GM19238 (cell line): ENCODE data around the gene AGO3.
A peak's percentile ranks its signal among the peaks of the same experiment; 100 is the strongest.

ENCODE experiments used
- DNase-seq: peaks from one replicate; pipeline ENCODE4 v3.0.0; 2011; ENCODE audit warnings: low spot score; ENCODE audit not compliant: insufficient read length

AGO3 gene

DNA sequence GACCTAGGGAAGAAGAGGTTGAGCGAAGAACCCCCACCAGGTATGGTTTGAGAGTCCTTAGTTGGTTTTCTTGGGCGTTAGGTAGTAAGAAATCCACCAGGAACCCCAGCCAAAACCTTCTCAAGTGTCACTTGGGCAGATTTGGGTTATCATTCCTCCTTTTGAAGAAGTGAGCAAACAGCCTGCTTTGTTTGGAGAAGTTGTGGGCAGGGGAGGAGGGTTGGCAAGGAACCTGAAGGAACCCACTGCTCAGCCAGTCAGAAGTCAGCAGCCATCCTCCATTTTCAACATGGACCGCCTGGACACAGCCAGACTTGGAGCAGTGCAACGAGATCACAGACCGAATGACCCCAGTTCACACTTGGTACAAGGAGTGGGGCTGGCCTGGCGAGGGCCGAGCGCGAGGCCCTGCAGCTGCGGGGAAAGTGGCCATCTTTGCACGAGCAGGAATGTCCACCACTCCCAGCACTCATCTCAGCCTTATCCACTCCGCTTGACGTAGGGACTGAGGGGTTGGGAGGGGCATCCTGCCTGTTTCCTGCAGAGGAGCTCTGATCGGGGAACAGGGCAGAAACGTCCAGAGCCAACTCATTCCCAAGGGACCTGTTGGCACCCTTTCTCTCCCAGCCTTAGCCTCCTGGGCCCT is 165.0 kb downstream of the AGO3 start:
- DNase-seq: no peak

DNA sequence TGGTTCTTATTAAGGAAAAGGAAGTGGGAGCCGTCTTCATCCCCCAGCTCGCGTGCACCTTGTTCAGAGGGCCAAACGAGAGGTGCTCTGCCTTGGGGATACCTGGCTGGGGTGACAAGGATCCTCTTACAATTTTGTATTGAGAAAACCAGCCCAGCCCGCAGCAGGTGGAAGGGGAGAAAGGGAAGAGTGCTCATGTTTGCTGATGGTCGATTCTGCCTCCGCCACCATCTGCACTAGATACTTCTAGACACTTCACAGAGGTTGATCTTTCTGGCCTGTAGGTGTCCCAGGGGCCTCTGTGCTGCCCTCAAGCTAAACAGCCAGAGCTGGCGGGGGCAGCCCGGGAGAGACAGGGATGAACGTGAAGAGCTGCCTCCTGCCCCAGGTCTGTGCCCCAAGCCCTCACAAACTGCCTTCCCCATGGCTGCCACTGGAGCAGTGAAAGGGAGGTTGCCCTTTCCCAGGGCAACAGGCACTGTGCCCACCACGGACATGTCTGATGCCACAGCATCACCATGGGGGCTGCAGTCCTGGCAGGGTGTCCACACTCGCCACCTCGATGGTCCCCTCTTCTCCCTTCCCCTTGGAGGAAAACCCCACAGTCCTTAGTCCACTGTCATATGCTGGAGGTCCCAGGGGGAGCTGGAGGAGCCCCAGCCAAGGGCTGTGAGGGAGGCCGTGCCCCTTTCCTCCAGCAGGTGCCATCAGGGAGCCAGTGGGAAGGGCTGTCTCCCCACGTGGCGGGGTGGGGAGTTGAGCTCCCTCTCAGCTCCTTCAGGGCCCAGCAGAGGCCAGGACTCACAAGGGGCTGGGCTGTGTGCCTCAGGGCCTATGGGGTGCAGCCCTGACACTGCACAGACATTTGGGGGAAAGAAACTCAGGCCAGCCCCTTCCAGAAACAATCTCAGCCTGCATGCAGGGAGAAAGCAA is 165.9 kb downstream of the AGO3 start:
- DNase-seq: no peak

DNA sequence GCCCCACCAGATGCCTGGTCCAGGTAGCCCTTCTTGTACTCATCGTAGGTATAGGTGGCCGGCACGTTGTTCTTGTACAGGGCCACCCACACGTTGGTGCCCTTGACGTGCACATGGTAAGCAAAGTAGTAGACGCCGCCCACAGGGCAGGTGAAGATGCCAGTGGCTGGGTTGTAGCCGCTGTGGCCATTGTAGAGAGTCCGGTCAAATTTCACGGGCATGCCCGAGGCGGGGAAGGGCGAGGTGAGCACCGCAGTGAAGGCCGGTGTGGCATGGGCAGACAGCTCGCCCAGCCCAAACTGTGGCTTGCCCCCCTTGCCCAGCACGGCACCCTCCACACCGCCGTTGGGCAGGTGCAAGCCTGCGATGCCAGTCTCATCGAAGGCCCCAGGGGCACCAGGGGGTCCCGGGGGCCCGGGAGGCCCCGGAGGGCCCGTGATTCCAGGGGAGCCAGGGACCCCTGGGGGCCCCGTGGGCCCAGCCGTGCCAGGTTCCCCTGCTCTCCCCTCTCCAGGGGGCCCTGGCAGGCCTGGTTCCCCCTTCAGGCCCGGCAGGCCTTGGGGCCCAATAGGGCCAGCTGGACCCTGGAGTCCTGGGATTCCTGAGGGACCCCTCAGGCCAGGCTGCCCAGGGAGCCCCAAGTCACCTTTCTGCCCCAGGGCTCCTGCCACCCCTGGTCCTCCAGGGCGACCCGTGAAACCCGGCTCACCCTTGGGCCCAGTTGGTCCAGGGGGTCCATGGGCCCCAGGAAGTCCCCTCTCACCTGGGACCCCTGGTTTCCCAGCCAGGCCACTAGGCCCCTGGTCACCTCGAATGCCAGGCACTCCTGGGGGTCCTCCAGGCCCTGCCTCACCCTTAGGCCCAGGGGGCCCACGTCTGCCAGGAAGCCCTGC is 167.0 kb downstream of the AGO3 start:
- no peak for DNase-seq

DNA sequence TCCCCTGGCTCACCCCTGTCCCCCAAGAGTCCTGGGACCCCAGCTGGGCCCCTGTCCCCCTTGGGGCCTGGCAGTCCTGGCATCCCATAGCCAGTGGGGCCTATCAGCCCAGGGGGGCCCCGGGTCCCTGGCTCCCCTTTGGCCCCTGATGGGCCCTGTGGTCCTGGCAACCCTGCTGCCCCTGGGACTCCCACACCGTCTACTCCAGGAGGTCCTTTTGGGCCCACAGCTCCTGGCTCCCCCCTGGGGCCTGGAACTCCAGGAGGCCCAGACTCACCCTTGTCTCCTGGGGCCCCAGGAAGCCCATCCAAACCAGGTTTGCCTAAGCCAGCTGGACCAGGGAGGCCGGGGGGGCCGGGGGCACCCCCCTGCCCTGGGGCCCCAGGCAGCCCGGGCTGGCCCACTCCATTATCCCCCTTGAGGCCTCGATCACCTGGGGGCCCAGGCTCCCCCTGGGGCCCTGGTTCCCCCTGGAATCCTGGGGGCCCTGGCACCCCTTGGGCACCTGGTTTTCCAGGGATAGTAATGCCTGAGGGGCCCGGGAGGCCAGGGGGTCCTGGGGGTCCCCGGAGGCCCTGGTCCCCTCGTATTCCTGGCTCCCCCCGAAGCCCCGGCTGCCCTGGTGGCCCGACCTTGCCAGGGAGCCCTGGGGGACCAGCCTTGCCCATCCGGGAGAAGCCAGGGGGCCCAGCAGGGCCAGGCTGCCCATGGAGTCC is 167.9 kb downstream of the AGO3 start:
- no peak for DNase-seq

DNA sequence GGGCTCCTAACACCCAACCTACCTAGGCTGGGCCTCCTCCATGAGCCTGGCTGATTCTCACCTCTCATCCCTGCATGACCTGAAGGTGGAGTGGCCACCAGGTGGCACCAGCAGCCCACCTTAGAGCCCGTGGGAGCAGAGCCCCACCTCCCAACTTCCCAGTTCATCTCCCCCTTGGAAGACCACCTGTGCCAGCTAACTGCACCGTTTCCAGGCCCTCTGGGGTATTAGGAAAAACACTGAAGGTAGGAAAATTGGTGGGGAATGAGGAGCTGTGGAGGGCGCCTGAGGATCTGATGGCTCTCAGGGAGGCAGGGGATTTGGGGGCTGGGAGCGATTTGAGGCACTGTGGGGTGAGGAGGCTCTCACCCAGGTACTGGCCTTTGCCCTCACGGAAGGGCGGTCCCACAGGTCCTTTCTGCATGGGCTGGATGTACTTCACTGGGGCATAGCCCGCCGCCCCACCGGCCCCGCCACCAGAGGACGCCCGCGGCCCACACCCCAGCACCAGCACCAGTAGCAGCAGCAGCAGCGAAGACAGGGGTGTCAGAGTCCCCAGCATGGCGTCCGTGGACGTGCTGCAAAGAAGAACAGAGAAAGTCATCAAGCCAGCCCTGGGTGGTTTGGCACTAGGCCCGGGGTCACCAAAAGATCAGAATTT is 168.9 kb downstream of the AGO3 start:
- DNase-seq: peak; percentile 78

- no peak for DNase-seq
Measured at GRCh38 chr1:36100376-36100775, 169.5 kb downstream of the AGO3 start.

GRCh38 chr1:36101546-36101945 is 170.6 kb downstream of the AGO3 start:
- DNase-seq: no peak

DNA sequence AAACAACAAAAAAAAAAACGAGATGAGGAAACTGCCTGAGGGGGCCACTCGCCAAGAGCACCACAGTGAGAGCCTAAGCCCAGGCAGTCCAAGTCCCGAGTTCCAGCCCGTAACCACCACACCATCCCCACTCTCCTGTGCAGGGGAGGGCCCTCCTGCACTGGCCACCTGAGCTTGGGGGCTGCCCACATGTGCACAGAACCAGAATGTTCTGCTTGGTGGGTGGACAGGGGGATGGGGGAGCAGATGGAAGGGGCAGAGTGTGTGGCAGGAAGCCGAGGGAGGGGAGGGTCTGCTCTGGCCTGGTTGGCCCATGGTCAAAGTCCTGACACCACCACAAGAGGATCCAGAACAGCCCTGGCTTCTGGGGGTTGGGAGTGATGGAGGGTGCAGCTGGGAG is 175.4 kb downstream of the AGO3 start:
- DNase-seq: no peak

DNA sequence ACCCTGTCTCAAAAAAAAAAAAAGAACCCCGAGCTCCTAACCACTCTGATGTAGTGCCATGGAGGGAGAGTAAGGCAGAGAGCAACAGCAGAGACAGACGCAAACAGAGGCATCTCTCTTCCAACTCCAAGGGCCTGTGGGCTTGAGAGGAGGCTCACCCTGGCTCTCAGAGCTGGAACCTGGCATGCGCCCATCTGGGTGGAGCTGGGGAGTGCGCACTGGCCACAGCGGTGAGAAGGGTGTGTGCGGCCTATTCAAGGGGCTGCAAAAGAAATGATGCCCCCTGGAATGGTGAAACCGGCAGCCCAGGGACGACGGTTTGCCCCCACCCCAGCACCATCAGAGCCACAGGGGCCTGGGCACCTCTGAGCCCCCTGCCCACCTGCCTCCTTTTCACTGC is 176.5 kb downstream of the AGO3 start:
- no peak for DNase-seq

DNA sequence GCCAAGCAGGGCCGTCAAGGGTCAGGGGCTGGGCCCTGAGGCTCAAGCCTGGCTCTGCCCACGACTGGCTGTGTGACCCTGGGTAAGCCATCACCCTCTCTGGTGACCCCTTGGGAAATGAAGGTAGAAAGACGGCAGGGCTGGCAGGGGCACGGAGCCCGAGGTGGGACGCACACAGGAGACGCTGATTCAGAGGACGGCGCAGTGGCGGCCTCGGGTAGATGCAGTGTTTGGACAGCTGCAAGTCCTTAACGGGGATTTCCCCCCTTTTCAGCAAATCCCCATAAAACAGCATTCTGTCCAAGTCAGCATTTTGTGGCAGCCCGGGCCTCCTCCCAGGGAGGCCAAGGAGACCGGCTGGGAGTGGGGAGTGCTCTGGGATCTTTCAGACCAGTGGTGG is 177.4 kb downstream of the AGO3 start:
- DNase-seq: no peak

GRCh38 chr1:36109041-36109679 is 178.3 kb downstream of the AGO3 start:
- no peak for DNase-seq

- no peak for DNase-seq
Measured at GRCh38 chr1:36111151-36111550, 180.2 kb downstream of the AGO3 start.

- no peak for DNase-seq
Measured at GRCh38 chr1:36112823-36113222, 181.9 kb downstream of the AGO3 start.

- no peak for DNase-seq
Measured at GRCh38 chr1:36114371-36114770, 183.5 kb downstream of the AGO3 start.

GRCh38 chr1:36115200-36115669 is 184.3 kb downstream of the AGO3 start:
- DNase-seq: no peak

DNA sequence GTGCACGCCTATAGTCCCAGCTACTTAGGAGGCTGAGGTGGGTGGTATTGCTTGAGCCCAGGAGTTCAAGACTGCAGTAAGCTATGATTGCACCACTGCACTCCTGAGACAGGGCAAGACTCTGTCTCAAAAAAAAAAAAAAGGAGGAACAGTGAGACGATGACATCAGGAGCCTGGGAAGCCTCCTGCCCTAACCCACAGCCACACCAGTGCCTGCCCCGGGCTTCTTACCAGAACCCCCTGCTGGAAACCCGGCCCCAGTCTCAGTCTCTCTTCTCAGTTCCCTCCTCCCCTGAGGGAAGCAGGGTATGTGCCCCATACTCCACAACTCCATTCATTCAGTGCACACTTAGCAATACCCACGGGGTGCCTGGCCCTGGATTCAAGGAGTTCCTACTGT is 185.0 kb downstream of the AGO3 start:
- no peak for DNase-seq

- no peak for DNase-seq
Measured at GRCh38 chr1:36116901-36117300, 186.0 kb downstream of the AGO3 start.

- no peak for DNase-seq
Measured at GRCh38 chr1:36118447-36119204, 187.7 kb downstream of the AGO3 start.

GRCh38 chr1:36119456-36119855 is 188.6 kb downstream of the AGO3 start:
- DNase-seq: no peak
